ENCODE measurements around the gene BBLN.
"Not testable (repeated sequence)": the region's sequence is repeated elsewhere in the genome, so short reads cannot be mapped to it uniquely, and the experiment has no call there.

DNA sequence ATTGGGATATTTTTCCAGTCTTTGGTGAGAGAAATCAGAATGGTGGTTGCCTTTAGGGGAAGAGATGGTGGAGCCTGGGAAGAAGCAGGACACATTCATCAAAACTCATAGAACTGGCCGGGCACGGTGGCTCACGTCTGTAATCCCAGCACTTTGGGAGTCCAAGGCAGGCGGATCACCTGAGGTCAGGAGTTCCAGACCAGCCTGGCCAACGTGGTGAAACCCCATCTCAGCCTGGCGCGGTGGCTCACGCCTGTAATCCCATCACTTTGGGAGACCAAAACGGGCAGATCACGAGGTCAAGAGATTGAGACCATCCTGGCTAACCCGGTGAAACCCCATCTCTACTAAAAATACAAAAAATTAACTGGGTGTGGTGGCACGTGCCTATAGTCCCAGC, 48.3 kb upstream of the BBLN start:
- TF ChIP-seq SP1 (IDR thresholded peaks at IDR 0.05); SUZ12 (IDR thresholded peaks at IDR 0.05); NFRKB (IDR thresholded peaks at IDR 0.05); TARDBP (IDR thresholded peaks at IDR 0.05); ELF4 (IDR thresholded peaks at IDR 0.05); FOXM1 (IDR thresholded peaks at IDR 0.05; ENCODE audit: borderline replicate concordance); BHLHE40 (IDR thresholded peaks at IDR 0.05; ENCODE audit: borderline replicate concordance); LEF1 (IDR thresholded peaks at IDR 0.05; ENCODE audit: borderline replicate concordance): not testable (repeated sequence)
